SU-DHL-6 (cell line): ENCODE data around the gene RASSF9.

Source experiments
- H2AFZ ChIP-seq: fragments of 200-600 bp; sonication (generic); 2 replicates; pipeline ENCODE4 v1.6.1; 2014; ENCODE audit warnings: low read depth, mild to moderate bottlenecking, moderate library complexity, mixed read lengths, antibody characterized with exemption, low read length; ENCODE audit not compliant: severe bottlenecking
- H3F3A ChIP-seq: fragments of 200-600 bp; shearing (Covaris generic); 2 replicates; pipeline ENCODE4 v1.6.0; 2016; ENCODE audit warnings: antibody characterized with exemption, mild to moderate bottlenecking; ENCODE audit not compliant: insufficient read depth
- H3K27ac ChIP-seq: fragments of 200-600 bp; sonication (generic); 2 replicates; pipeline ENCODE4 v1.5.1; 2016; ENCODE audit warnings: low read depth, mild to moderate bottlenecking, low read length, moderate library complexity, mixed read lengths
- H3K27me3 ChIP-seq: fragments of 200-600 bp; sonication (generic), shearing (Covaris generic); 2 replicates; pipeline ENCODE4 v1.6.0; 2014; ENCODE audit warnings: mild to moderate bottlenecking, low read length
- H3K36me3 ChIP-seq: fragments of 200-600 bp; sonication (generic); 2 replicates; pipeline ENCODE4 v1.6.1; 2014; ENCODE audit warnings: mild to moderate bottlenecking, low read length, mixed read lengths
- H3K4me2 ChIP-seq: fragments of 300-600, 200-600 bp; shearing (Covaris generic), sonication (generic); 2 replicates; pipeline ENCODE4 v1.6.0; 2014; ENCODE audit warnings: low read length, low read depth, mild to moderate bottlenecking; ENCODE audit not compliant: poor library complexity, severe bottlenecking
- H3K4me3 ChIP-seq: fragments of 200-600 bp; sonication (generic); 2 replicates; pipeline ENCODE4 v1.5.1; 2014; ENCODE audit warnings: antibody characterized with exemption, low read length, mild to moderate bottlenecking, mixed read lengths; ENCODE audit not compliant: insufficient read depth, poor library complexity, severe bottlenecking
- H3K79me2 ChIP-seq: fragments of 200-600 bp; sonication (generic); 2 replicates; pipeline ENCODE4 v1.6.1; 2014; ENCODE audit warnings: mild to moderate bottlenecking, low read length, moderate library complexity; ENCODE audit not compliant: insufficient read depth
- H3K9ac ChIP-seq: fragments of 200-600 bp; sonication (generic); 2 replicates; pipeline ENCODE4 v1.7.0; 2014; ENCODE audit warnings: mild to moderate bottlenecking, low read length
- H3K9me2 ChIP-seq: fragments of 200-600 bp; sonication (generic); replicated peaks from 2 replicates; pipeline ENCODE4 v1.6.1; 2014; ENCODE audit warnings: low read length; ENCODE audit not compliant: insufficient read depth
- H3K9me3 ChIP-seq: fragments of 200-600 bp; sonication (generic); 2 replicates; pipeline ENCODE4 v1.6.1; 2014; ENCODE audit warnings: low read length, mixed read lengths; ENCODE audit not compliant: insufficient read depth
- H4K20me1 ChIP-seq: fragments of 200-600 bp; sonication (generic); 2 replicates; pipeline ENCODE4 v1.6.1; 2014; ENCODE audit warnings: low read depth, mild to moderate bottlenecking, antibody characterized with exemption, low read length, moderate library complexity, mixed read lengths
- CTCF ChIP-seq: fragments of 200-600 bp; sonication (generic); IDR thresholded peaks from one replicate; pipeline ENCODE4 v1.5.1; 2017; ENCODE audit warnings: antibody characterized with exemption, mild to moderate bottlenecking, low read length, moderate library complexity; ENCODE audit not compliant: insufficient read depth, poor library complexity, severe bottlenecking
- EZH2phosphoT487 ChIP-seq: fragments of 200-600 bp; sonication (generic), shearing (Covaris generic); conservative IDR thresholded peaks from 2 replicates; pipeline ENCODE4 v1.6.1; 2018; ENCODE audit warnings: mild to moderate bottlenecking, antibody characterized with exemption, low read length, moderate library complexity, mixed read lengths

RASSF9 gene

GRCh38 chr12:85836197-85837090 is at the start of gene RASSF9:
TSS of gene RASSF9 (minus strand) at chr12:85836409. CDS start at chr12:85836201, 208 bp downstream.
- no peaks in the 10 kb centered on the region for H3K9me3 ChIP-seq
- no peaks in the 10 kb centered on the region for H3K79me2 ChIP-seq
- no peak within 1 kb of the TSS for H3K4me3 ChIP-seq
- no peaks in the 10 kb centered on the region for H3K27me3 ChIP-seq
- H4K20me1 ChIP-seq: no peaks in the 10 kb centered on the region
- H3K4me2 ChIP-seq: no peak within 1 kb of the TSS
- H3K9ac ChIP-seq: no peak within 1 kb of the TSS
- no peaks in the 10 kb centered on the region for H3K36me3 ChIP-seq
- H3K27ac ChIP-seq: no peak within 1 kb of the TSS
- no peak within 1 kb of the TSS for H2AFZ ChIP-seq
- no peak for TF ChIP-seq EZH2phosphoT487
- TF ChIP-seq CTCF: no peak
- no peaks in the 10 kb centered on the region for H3F3A ChIP-seq
- no peaks in the 10 kb centered on the region for H3K9me2 ChIP-seq

- H3K27ac ChIP-seq: no peak overlapping the region
- no peaks in the 10 kb centered on the region for H3K36me3 ChIP-seq
- H3K4me2 ChIP-seq: no peak overlapping the region
- H4K20me1 ChIP-seq: no peaks in the 10 kb centered on the region
- H3K79me2 ChIP-seq: no peaks in the 10 kb centered on the region
- TF ChIP-seq EZH2phosphoT487: no peak
- TF ChIP-seq CTCF: no peak
- H3K4me3 ChIP-seq: no peak overlapping the region
- H3K9me2 ChIP-seq: no peaks in the 10 kb centered on the region
- no peaks in the 10 kb centered on the region for H3K27me3 ChIP-seq
- H3K9me3 ChIP-seq: no peaks in the 10 kb centered on the region
- H3F3A ChIP-seq: no peaks in the 10 kb centered on the region
- H2AFZ ChIP-seq: no peak overlapping the region
- no peak overlapping the region for H3K9ac ChIP-seq
Measured at GRCh38 chr12:85883763-85884162, 47.6 kb upstream of the RASSF9 start.

GRCh38 chr12:85877459-85877858 is 41.2 kb upstream of the RASSF9 start:
- H3K9me2 ChIP-seq: no peaks in the 10 kb centered on the region
- no peak overlapping the region for H3K9ac ChIP-seq
- H4K20me1 ChIP-seq: no peaks in the 10 kb centered on the region
- H3K27ac ChIP-seq: no peak overlapping the region
- no peak overlapping the region for H3K4me2 ChIP-seq
- no peaks in the 10 kb centered on the region for H3K9me3 ChIP-seq
- TF ChIP-seq EZH2phosphoT487 (no peak), CTCF (no peak)
- no peaks in the 10 kb centered on the region for H3K79me2 ChIP-seq
- H3K4me3 ChIP-seq: no peak overlapping the region
- H3K27me3 ChIP-seq: no peaks in the 10 kb centered on the region
- H2AFZ ChIP-seq: no peak overlapping the region
- H3F3A ChIP-seq: no peaks in the 10 kb centered on the region
- no peaks in the 10 kb centered on the region for H3K36me3 ChIP-seq
